Activated CD8-positive, alpha-beta memory T cell treated with anti-CD3 and anti-CD28 coated beads, Interleukin-2, amount 50 U/mL, for 48 hours (primary cell): Measurements from ENCODE around the gene OPRL1.
"Not testable (repeated sequence)": the region's sequence is repeated elsewhere in the genome, so short reads cannot be mapped to it uniquely, and the experiment has no call there.

ENCODE experiments used
- DNase-seq: peaks from one replicate; pipeline ENCODE4 v3.0.0-alpha.2; 2020

The OPRL1 gene

GRCh38 chr20:64087226-64087825 is 7.4 kb downstream of the OPRL1 start:
- not testable (repeated sequence) for DNase-seq

- not testable (repeated sequence) for DNase-seq
Observed at GRCh38 chr20:64088586-64088985, 8.7 kb downstream of the OPRL1 start.

GRCh38 chr20:64090165-64090564 is 10.3 kb downstream of the OPRL1 start:
- no peak for DNase-seq

GRCh38 chr20:64091340-64091739 is 11.5 kb downstream of the OPRL1 start:
- no peak for DNase-seq

GRCh38 chr20:64091770-64092169 is 11.9 kb downstream of the OPRL1 start:
- no peak for DNase-seq

- DNase-seq: no peak
Observed at GRCh38 chr20:64092258-64093012, 12.6 kb downstream of the OPRL1 start.

GRCh38 chr20:64093013-64093503 is 13.2 kb downstream of the OPRL1 start:
- no peak for DNase-seq

GRCh38 chr20:64095455-64095854 is 15.6 kb downstream of the OPRL1 start:
- no peak for DNase-seq

- no peak for DNase-seq
Observed at GRCh38 chr20:64095927-64096326, 16.0 kb downstream of the OPRL1 start.

- DNase-seq: no peak
Observed at GRCh38 chr20:64096535-64096934, 16.7 kb downstream of the OPRL1 start.

GRCh38 chr20:64098471-64099013 is 18.7 kb downstream of the OPRL1 start:
- no peak for DNase-seq

- DNase-seq: no peak
Observed at GRCh38 chr20:64099086-64099786, 19.4 kb downstream of the OPRL1 start.

GRCh38 chr20:64099880-64100565 is 20.1 kb downstream of the OPRL1 start:
- DNase-seq: no peak

GRCh38 chr20:64100566-64100888 is 20.6 kb downstream of the OPRL1 start:
- DNase-seq: no peak

- DNase-seq: no peak
Observed at GRCh38 chr20:64100946-64101688, 21.2 kb downstream of the OPRL1 start.

- peak; percentile 96 for DNase-seq
Observed at GRCh38 chr20:64101731-64102621, 22.1 kb downstream of the OPRL1 start.

GRCh38 chr20:64102647-64103354 is 22.9 kb downstream of the OPRL1 start:
- DNase-seq: no peak

GRCh38 chr20:64103871-64104666 is 24.2 kb downstream of the OPRL1 start:
- no peak for DNase-seq

- DNase-seq: no peak
Observed at GRCh38 chr20:64104667-64105451, 25.0 kb downstream of the OPRL1 start.
